HG02970 (cell line): Measurements from ENCODE around the gene TUBA1C.
"Not testable (repeated sequence)": the region's sequence is repeated elsewhere in the genome, so short reads cannot be mapped to it uniquely, and the experiment has no call there.

ENCODE experiments used
- ATAC-seq: cut with Tn5 transposase; IDR thresholded peaks from one replicate; pipeline ENCODE4 v1.9.1; 2021; ENCODE audit warnings: mild to moderate bottlenecking, moderate library complexity, moderate number of reproducible peaks; ENCODE audit not compliant: unreplicated experiment, low FRiP score

The TUBA1C gene

GRCh38 chr12:49304161-49304560, 39.3 kb downstream of the TUBA1C start:
- ATAC-seq: no peak

- ATAC-seq: no peak
Observed at GRCh38 chr12:49305762-49306510, 41.1 kb downstream of the TUBA1C start.

- ATAC-seq: no peak
Observed at GRCh38 chr12:49309386-49309785, 44.5 kb downstream of the TUBA1C start.

DNA sequence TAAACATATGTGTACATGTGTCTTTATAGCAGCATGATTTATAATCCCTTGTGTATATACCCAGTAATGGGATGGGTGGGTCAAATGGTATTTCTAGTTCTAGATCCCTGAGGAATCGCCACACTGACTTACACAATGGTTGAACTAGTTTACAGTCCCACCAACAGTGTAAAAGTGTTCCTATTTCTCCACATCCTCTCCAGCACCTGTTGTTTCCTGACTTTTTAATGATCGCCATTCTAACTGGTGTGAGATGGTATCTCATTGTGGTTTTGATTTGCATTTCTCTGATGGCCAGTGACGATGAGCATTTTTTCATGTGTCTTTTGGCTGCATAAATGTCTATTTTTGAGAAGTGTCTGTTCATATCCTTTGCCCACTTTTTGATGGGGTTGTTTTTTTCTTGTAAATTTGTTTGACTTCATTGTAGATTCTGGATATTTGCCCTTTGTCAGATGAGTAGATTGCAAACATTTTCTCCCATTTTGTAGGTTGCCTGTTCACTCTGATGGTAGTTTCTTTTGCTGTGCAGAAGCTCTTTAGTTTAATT, 45.6 kb downstream of the TUBA1C start:
- not testable (repeated sequence) for ATAC-seq

- no peak for ATAC-seq
Observed at GRCh38 chr12:49314811-49315210, 49.9 kb downstream of the TUBA1C start.

GRCh38 chr12:49317118-49317517, 52.2 kb downstream of the TUBA1C start:
- ATAC-seq: not testable (repeated sequence)

DNA sequence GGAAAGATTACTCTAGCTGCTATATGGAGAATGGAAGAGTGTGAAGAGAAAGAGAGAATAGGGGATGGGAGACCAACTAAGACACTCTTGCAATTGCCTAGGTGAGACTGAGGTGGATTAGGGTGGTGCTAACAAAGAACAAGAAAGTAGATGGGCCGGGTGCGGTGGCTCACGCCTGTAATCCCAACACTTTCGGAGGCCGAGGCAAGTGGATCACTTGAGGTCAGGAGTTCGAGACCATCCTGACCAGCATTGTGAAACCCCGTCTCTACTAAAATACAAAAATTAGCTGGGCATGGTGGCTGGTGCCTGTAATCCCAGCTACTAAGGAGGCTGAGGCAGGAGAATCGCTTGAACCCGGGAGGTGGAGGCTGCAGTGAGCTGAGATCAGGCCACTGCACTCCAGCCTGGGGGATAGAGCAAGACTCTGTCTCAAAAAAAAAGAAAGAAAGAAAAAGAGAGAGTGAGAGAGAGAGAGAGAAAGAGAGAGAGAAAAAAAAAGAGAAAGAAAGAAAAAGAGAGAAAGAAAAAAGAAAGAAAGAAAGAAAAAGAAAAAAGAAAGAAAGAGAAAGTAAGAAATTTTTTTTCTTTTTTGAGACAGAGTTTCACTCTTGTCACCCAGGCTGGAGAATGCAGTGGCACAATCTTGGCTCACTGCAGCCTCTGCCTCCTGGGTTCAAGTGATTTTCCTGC, 55.7 kb downstream of the TUBA1C start:
- not testable (repeated sequence) for ATAC-seq

GRCh38 chr12:49322367-49322707, 57.5 kb downstream of the TUBA1C start:
- ATAC-seq: no peak

GRCh38 chr12:49322708-49323523, 58.0 kb downstream of the TUBA1C start, which contains the start of gene TROAP:
TROAP (plus strand) TSS chr12:49323255; CDS start chr12:49323609, 354 bp downstream.
- peak; percentile 97 for ATAC-seq

DNA sequence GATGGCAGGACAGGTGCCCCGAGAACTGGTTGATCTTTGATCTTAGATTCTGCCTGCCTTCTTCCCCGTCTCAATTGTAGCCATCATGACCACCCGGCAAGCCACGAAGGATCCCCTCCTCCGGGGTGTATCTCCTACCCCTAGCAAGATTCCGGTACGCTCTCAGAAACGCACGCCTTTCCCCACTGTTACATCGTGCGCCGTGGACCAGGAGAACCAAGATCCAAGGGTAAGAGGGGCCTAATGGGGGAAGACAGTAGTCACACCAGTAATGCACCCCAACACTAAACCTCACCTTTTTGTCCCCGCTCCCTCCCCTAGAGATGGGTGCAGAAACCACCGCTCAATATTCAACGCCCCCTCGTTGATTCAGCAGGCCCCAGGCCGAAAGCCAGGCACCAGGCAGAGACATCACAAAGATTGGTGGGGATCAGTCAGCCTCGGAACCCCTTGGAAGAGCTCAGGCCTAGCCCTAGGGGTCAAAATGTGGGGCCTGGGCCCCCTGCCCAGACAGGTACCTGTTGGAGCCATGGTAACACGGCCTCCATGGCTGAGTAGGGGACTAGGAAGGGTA, 58.7 kb downstream of the TUBA1C start:
- ATAC-seq: no peak
